ENCODE data around the gene IDUA. TPM values are rescaled to one million over a fixed set of nuclear protein-coding genes. Genes with fewer than 3 reads are reported as not detected.
"Not testable (repeated sequence)": the region's sequence is repeated elsewhere in the genome, so short reads cannot be mapped to it uniquely, and the experiment has no call there.

IDUA gene
- total RNA-seq, 1 donor from 2014 or later, result 34.3 TPM

DNA sequence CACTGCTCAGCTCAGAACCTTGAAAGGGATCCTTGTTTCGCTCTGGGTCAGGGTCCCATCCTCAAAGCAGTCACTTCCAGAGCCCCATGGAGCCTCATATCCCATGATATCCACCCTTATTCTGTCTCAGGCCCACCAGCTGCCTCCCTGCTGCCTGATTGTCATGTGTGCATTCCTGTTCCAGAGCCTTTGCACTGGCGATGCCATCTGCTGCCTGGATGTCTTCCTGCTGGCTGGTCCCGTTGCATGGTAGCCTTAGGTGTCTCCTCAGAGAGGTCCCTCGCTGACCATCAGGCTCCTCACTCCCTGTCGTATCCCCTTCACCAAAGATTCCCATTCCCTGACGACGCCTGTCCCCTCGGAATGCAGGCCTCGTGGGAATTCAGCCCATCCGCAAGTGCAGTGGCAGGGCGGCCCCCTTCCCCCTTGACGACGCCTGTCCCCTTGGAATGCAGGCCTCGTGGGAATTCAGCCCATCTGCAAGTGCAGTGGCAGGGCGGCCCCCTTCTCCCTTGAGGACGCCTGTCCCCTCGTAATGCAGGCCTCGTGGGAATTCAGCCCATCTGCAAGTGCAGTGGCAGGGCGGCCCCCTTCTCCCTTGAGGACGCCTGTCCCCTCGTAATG, 12.5 kb downstream of the IDUA start:
- H3K4me1 Mint-ChIP-seq (ENCODE audit: low read depth); DNase-seq (ENCODE audit: low spot score); H3K36me3 Mint-ChIP-seq (ENCODE audit: low read depth); H3K4me3 Mint-ChIP-seq; H3K27ac Mint-ChIP-seq; intact Hi-C loops (cut with micrococcal nuclease); H3K9me3 Mint-ChIP-seq: not testable (repeated sequence)
- H3K27me3 Mint-ChIP-seq (ENCODE audit: insufficient read depth), result peaks cover 37% of the 10 kb centered on the region

DNA sequence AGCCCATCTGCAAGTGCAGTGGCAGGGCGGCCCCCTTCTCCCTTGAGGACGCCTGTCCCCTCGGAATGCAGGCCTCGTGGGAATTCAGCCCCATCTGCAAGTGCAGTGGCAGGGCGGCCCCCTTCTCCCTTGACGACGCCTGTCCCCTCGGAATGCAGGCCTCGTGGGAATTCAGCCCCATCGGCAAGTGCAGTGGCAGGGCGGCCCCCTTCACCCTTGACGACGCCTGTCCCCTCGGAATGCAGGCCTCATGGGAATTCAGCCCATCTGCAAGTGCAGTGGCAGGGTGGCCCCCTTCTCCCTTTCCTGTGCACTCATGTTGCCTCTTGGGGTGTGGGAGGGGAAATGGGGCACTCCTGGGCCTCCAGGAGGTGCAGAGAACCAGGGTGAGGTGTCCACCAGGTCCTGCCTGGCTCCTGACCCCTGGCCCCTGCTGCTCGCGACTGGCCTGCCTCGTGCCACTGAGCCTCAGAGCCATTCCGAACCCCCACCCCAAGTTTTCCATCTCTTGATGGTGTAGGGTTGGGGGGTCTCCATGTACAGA, 13.1 kb downstream of the IDUA start:
- no peaks in the 10 kb centered on the region for H3K36me3 Mint-ChIP-seq (ENCODE audit: low read depth)
- intact Hi-C loops (cut with micrococcal nuclease), result no loop called here

DNA sequence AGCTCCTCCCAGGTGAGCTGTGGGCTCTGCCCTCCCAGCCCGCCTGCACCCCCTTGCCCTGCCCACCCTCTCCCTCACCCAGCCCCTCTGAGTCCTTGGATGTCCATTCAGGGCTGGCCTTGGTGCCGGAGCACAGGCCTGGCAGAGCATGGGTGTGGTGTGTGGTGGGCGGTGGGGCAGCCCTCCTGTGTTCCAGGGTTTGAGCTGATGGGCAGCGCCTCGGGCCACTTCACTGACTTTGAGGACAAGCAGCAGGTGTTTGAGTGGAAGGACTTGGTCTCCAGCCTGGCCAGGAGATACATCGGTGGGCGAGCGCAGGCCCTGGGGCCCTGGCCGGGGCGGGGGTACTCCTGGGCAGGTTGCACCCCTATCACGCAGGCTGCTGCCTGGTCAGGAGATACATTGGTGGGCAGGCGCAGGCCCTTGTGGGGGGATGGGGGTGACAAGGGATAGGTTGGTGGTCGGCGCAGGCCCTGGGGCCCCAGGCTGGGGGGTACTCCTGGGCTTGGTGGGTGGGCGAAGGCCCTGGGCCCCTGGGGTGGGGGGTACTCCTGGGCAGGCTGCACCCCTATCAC, 13.9 kb downstream of the IDUA start:
- intact Hi-C loops (cut with micrococcal nuclease), result no loop called here
- H3K9me3 Mint-ChIP-seq, result no peaks in the 10 kb centered on the region
- peaks cover 37% of the 10 kb centered on the region for H3K27me3 Mint-ChIP-seq (ENCODE audit: insufficient read depth)
- H3K4me1 Mint-ChIP-seq (ENCODE audit: low read depth), result no peaks in the 10 kb centered on the region
- H3K27ac Mint-ChIP-seq, result no peak overlapping the region
- DNase-seq (ENCODE audit: low spot score), result no peak
- H3K36me3 Mint-ChIP-seq (ENCODE audit: low read depth), result no peaks in the 10 kb centered on the region
- no peak overlapping the region for H3K4me3 Mint-ChIP-seq

More for the DNA sequence above, 13.1 kb downstream of the IDUA start:
- H3K4me3 Mint-ChIP-seq, result no peak overlapping the region
- peaks cover 40% of the 10 kb centered on the region for H3K27me3 Mint-ChIP-seq (ENCODE audit: insufficient read depth)
- H3K4me1 Mint-ChIP-seq (ENCODE audit: low read depth), result no peaks in the 10 kb centered on the region
- DNase-seq (ENCODE audit: low spot score), result no peak
- H3K9me3 Mint-ChIP-seq, result no peaks in the 10 kb centered on the region
- no peak overlapping the region for H3K27ac Mint-ChIP-seq

DNA sequence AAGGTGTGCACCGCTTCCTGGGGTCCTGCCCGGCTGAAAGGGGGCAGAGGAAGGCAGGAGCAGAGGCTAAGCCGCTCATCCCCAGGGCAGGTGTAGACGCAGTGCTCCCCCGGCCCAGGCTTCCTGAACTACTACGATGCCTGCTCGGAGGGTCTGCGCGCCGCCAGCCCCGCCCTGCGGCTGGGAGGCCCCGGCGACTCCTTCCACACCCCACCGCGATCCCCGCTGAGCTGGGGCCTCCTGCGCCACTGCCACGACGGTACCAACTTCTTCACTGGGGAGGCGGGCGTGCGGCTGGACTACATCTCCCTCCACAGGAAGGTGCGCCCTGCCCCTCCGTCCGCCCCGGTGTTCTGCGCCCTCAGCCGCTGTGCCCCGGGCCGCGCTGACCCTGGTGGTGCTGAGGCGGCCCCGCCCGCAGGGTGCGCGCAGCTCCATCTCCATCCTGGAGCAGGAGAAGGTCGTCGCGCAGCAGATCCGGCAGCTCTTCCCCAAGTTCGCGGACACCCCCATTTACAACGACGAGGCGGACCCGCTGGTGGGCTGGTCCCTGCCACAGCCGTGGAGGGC, 14.8 kb downstream of the IDUA start:
- no peak for DNase-seq (ENCODE audit: low spot score)
- Mint-ChIP-seq H3K4me1 (ENCODE audit: low read depth) (no peaks in the 10 kb centered on the region), H3K4me3 (no peak overlapping the region), H3K27me3 (ENCODE audit: insufficient read depth) (peaks cover 33% of the 10 kb centered on the region), H3K36me3 (ENCODE audit: low read depth) (no peaks in the 10 kb centered on the region), H3K27ac (no peak overlapping the region), H3K9me3 (no peaks in the 10 kb centered on the region)
- intact Hi-C loops (cut with micrococcal nuclease), result no loop called here

DNA sequence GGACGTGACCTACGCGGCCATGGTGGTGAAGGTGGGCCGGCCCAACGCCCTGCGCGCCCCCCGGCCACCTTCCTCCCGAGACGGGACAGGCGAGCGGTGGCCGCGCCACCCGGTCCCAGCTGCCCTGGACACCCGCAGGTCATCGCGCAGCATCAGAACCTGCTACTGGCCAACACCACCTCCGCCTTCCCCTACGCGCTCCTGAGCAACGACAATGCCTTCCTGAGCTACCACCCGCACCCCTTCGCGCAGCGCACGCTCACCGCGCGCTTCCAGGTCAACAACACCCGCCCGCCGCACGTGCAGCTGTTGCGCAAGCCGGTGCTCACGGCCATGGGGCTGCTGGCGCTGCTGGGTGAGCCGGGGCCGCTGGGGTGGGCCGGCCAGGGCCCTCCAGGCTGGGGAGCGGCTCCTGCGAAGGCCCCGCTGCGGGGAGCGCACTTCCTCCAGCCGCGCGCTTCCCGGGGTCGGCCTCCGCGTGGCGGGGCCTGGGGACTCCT, 15.3 kb downstream of the IDUA start:
- H3K36me3 Mint-ChIP-seq (ENCODE audit: low read depth), result no peaks in the 10 kb centered on the region
- H3K4me3 Mint-ChIP-seq, result no peak overlapping the region
- no peak overlapping the region for H3K27ac Mint-ChIP-seq
- H3K27me3 Mint-ChIP-seq (ENCODE audit: insufficient read depth), result peaks cover 35% of the 10 kb centered on the region
- intact Hi-C loops (cut with micrococcal nuclease), result no loop called here
- H3K4me1 Mint-ChIP-seq (ENCODE audit: low read depth), result no peaks in the 10 kb centered on the region
- H3K9me3 Mint-ChIP-seq, result no peaks in the 10 kb centered on the region
- no peak for DNase-seq (ENCODE audit: low spot score)

DNA sequence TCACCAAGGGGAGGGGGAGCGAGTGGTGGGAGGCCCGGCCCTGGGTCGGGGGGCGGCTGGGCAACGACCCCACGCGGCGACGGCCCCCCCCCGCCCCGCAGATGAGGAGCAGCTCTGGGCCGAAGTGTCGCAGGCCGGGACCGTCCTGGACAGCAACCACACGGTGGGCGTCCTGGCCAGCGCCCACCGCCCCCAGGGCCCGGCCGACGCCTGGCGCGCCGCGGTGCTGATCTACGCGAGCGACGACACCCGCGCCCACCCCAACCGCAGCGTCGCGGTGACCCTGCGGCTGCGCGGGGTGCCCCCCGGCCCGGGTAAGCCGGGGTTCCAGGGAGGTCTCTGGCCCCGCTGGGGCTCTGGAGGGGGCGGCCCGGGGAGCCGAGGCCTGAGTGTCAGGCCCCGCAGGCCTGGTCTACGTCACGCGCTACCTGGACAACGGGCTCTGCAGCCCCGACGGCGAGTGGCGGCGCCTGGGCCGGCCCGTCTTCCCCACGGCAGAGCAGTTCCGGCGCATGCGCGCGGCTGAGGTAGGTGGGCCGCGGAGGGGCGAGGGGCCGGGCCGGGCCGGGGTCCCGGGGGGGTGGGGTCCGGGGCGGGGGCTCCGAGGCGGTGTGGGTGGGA, 15.9 kb downstream of the IDUA start:
- no peaks in the 10 kb centered on the region for H3K36me3 Mint-ChIP-seq (ENCODE audit: low read depth)
- H3K27me3 Mint-ChIP-seq (ENCODE audit: insufficient read depth), result peaks cover 38% of the 10 kb centered on the region
- no peaks in the 10 kb centered on the region for H3K4me1 Mint-ChIP-seq (ENCODE audit: low read depth)
- intact Hi-C loops (cut with micrococcal nuclease), result no loop called here
- no peak overlapping the region for H3K4me3 Mint-ChIP-seq
- H3K9me3 Mint-ChIP-seq, result no peaks in the 10 kb centered on the region
- DNase-seq (ENCODE audit: low spot score), result no peak
- H3K27ac Mint-ChIP-seq, result no peak overlapping the region

DNA sequence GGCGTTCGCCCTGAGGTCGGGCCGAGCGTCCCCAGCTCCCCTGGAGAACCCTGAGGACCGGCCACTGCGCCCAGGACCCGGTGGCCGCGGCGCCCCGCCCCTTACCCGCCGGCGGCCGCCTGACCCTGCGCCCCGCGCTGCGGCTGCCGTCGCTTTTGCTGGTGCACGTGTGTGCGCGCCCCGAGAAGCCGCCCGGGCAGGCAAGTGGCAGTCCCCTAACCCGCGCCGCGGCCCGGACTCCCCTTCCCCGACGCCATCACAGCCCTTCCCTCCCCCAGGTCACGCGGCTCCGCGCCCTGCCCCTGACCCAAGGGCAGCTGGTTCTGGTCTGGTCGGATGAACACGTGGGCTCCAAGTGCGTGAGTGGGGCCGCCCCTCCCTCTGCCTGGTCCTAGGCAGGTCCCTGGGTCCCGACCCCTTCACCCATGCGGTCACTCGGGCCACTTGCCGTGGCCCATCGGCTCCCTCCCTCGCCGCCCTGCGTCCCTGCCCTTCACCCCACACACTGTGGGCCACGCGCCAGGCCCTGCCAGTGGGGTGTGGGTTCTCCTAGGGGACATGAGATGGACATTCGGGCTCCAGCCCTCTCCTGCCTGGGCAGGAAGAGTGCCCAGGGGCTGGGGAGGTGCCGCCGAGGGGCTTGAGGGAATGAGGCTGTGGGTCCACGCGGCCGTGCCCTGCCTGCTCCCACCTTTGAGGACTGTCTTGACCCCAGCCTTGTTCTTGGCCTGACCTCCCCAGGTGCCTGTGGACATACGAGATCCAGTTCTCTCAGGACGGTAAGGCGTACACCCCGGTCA, 16.6 kb downstream of the IDUA start:
- Mint-ChIP-seq H3K27me3 (ENCODE audit: insufficient read depth) (peaks cover 38% of the 10 kb centered on the region), H3K27ac (no peak overlapping the region), H3K9me3 (no peaks in the 10 kb centered on the region), H3K4me1 (ENCODE audit: low read depth) (peaks cover 2% of the 10 kb centered on the region), H3K4me3 (no peak overlapping the region), H3K36me3 (ENCODE audit: low read depth) (no peaks in the 10 kb centered on the region)
- no peak for DNase-seq (ENCODE audit: low spot score)
- intact Hi-C loops (cut with micrococcal nuclease), result no loop called here

DNA sequence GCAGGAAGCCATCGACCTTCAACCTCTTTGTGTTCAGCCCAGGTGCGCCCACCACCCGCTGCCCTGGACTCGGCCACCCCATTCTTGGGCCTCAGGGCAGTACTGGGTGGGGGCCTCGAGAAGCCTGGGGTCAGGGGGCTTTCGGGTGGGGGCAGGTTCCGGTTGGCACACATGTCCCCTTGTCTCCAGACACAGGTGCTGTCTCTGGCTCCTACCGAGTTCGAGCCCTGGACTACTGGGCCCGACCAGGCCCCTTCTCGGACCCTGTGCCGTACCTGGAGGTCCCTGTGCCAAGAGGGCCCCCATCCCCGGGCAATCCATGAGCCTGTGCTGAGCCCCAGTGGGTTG, 17.2 kb downstream of the IDUA start:
- DNase-seq (ENCODE audit: low spot score), result no peak
- Mint-ChIP-seq H3K36me3 (ENCODE audit: low read depth) (no peaks in the 10 kb centered on the region), H3K9me3 (no peaks in the 10 kb centered on the region), H3K27me3 (ENCODE audit: insufficient read depth) (peaks cover 37% of the 10 kb centered on the region), H3K4me1 (ENCODE audit: low read depth) (peaks cover 8% of the 10 kb centered on the region), H3K4me3 (no peak overlapping the region), H3K27ac (no peak overlapping the region)
- intact Hi-C loops (cut with micrococcal nuclease), result no loop called here

DNA sequence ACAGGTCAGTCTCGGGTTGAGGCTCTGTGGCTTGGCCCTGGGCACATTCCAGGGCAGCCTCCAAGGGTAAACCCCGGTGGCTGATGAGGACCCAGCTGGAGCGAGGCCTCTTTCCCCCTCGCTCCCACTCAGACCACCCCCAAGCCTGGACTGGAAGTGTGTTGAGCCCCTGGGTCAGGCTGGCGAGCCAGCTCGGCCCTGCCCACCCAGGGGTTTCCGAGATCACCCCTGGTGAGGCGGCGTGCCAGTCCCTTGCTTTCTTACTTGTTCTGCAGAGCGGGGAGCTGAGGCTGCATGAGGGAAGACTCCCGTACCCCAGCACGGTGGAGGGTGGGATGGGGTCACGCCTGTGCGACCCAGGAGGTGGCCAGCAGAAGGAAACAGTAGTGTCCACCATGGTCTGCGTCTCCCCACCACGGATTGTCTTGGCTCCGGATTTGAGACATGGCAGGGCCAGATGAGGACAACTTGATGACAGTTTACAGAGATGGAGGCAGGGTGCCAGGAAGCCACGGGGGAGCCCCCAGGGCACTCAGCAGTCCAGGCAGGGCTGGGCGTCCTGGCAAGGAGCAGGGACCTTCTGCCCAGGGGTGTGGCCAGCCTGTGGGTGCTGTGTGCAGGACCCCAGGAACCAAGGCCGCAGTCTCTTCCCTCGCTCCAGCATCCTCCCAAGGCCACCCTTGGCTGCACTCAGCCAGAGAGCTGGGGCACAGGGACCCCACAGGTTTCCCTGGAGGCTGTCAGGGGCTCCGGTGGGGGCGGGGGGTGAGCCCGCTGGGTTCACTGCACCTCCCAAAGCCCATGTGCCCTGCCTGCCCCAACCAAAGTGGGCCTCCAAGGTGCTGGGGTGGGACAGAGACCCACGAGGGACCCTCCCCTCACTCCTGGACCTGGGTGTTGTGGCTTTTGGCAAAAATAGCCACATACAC, 18.0 kb downstream of the IDUA start:
- intact Hi-C loops (cut with micrococcal nuclease), result loop anchor here (5.0 kb wide), 1 partner anchor 262 kb away; no protein-coding TSS in a partner anchor
- Mint-ChIP-seq H3K27ac (no peak overlapping the region), H3K9me3 (no peaks in the 10 kb centered on the region), H3K27me3 (ENCODE audit: insufficient read depth) (peaks cover 35% of the 10 kb centered on the region), H3K4me3 (no peak overlapping the region), H3K4me1 (ENCODE audit: low read depth) (peaks cover 9% of the 10 kb centered on the region), H3K36me3 (ENCODE audit: low read depth) (no peaks in the 10 kb centered on the region)
- DNase-seq (ENCODE audit: low spot score), result no peak

DNA sequence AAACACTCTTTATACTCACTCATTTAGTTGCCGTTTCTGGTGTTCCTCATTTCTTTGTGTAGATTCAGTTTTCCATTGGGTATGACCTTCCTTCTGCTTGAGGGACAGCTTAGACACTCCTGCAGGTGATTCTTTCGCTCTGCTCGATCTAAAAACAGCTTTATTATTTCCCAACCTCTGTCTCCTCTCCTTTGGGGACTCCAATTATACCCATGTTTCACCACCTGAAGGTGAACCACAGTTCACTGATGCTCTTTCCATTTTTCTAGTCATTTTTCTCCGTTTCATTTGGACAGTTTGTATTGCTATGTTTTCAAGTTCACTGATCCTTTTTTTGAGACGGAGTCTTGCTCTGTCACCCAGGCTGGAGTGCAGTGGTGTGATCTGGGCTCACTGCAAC, 20.0 kb downstream of the IDUA start:
- no peak overlapping the region for H3K4me3 Mint-ChIP-seq
- intact Hi-C loops (cut with micrococcal nuclease), result loop anchor here (5.0 kb wide), 1 partner anchor 260 kb away; no protein-coding TSS in a partner anchor
- H3K4me1 Mint-ChIP-seq (ENCODE audit: low read depth), result peaks cover 15% of the 10 kb centered on the region
- no peak for DNase-seq (ENCODE audit: low spot score)
- no peak overlapping the region for H3K27ac Mint-ChIP-seq
- no peaks in the 10 kb centered on the region for H3K9me3 Mint-ChIP-seq
- no peaks in the 10 kb centered on the region for H3K36me3 Mint-ChIP-seq (ENCODE audit: low read depth)
- peaks cover 34% of the 10 kb centered on the region for H3K27me3 Mint-ChIP-seq (ENCODE audit: insufficient read depth)

DNA sequence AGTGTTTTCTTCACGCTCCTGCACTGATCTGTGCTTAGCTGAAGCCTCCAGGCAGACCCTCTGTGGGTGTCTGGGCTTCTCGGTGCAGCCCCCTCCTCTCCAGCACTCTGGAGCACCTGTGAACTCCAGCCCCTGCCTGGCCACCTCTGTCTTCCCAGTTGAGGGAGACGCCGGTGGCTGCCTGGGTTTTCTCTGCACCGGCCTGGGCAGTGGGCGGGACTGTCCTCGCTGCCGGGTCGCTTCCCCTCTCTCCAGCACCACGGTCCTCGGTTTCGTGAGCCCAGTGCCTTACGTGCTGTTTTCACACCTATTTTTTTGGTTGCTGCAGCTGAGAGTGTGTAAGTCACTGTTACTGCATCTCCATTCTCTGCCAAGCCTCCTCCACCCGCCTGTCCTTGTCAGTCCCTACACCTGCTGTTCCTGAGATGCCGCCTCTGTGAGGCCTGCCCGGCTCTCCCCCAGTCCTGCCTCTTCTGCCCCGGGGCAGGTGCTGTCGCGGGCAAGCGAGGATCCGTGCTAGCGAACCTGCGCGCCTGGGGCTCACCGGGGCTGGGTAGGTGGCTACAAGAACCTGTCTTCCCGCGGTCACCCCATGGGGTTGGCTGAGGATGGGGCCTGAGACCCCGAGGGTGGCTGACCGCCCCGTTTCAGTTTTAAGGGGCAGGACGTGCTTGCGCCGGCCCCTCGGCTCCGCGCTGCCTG, 22.1 kb downstream of the IDUA start:
- peaks cover 15% of the 10 kb centered on the region for H3K4me1 Mint-ChIP-seq (ENCODE audit: low read depth)
- peaks cover 3% of the 10 kb centered on the region for H3K36me3 Mint-ChIP-seq (ENCODE audit: low read depth)
- intact Hi-C loops (cut with micrococcal nuclease), result loop anchor here (1.0 to 5.0 kb wide), 4 partner anchors 22 to 266 kb away; partner anchors contain the start of gene IDUA
- peaks cover 31% of the 10 kb centered on the region for H3K27me3 Mint-ChIP-seq (ENCODE audit: insufficient read depth)
- no peak overlapping the region for H3K27ac Mint-ChIP-seq
- DNase-seq (ENCODE audit: low spot score), result peak; percentile 20
- no peaks in the 10 kb centered on the region for H3K9me3 Mint-ChIP-seq
- H3K4me3 Mint-ChIP-seq, result peak overlapping the region; percentile 67

All from activated T-helper 1 cell treated with anti-CD3 and anti-CD28 coated beads, Interleukin-12 subunit alpha, Interleukin-12 subunit beta, Interleukin-2, Interleukin-4 antibody, amounts not matched to agents 30 ng/mL and 10 ng/mL and 1 ng/mL, durations not matched to agents 14 hours and 24 hours and 36 hours (primary cell).